Neural progenitor cell (in vitro differentiated cells): ENCODE data around the gene LRRC36. TPM values are rescaled to one million over a fixed set of nuclear protein-coding genes. Genes with fewer than 3 reads are reported as not detected.
A peak's percentile ranks its signal among the peaks of the same experiment; 100 is the strongest.

Source experiments
- DNase-seq: peaks from one replicate; pipeline ENCODE4 v3.0.0-alpha.2; 2016; ENCODE audit warnings: low spot score
- H2AFZ ChIP-seq: fragments of 200-600 bp; sonication (generic); replicated peaks from 2 replicates; pipeline ENCODE4 v1.6.1; 2016; ENCODE audit warnings: antibody characterized with exemption
- H3F3A ChIP-seq: fragments of 200-600 bp; sonication (generic); 2 replicates; pipeline ENCODE4 v1.6.1; 2016; ENCODE audit warnings: antibody characterized with exemption, low read depth
- H3K27ac ChIP-seq: fragments of 200-600 bp; sonication (generic); 2 replicates; pipeline ENCODE4 v1.5.1; 2016; ENCODE audit warnings: mild to moderate bottlenecking
- H3K27me3 ChIP-seq: fragments of 200-600 bp; sonication (generic); 2 replicates; pipeline ENCODE4 v1.6.1; 2016; ENCODE audit warnings: mild to moderate bottlenecking, moderate library complexity
- H3K36me3 ChIP-seq: fragments of 200-600 bp; sonication (generic); 2 replicates; pipeline ENCODE4 v1.5.1; 2016
- H3K4me1 ChIP-seq: fragments of 200-600 bp; sonication (generic); 2 replicates; pipeline ENCODE4 v1.6.1; 2016; ENCODE audit warnings: mixed run types
- H3K4me2 ChIP-seq: fragments of 200-600 bp; sonication (generic); 2 replicates; pipeline ENCODE4 v1.6.1; 2016
- H3K4me3 ChIP-seq: fragments of 200-600 bp; sonication (generic); 2 replicates; pipeline ENCODE4 v1.5.1; 2016
- H3K79me2 ChIP-seq: fragments of 200-600 bp; sonication (generic); 2 replicates; pipeline ENCODE4 v1.6.1; 2016; ENCODE audit warnings: low read depth
- H3K9ac ChIP-seq: fragments of 200-600 bp; sonication (generic); 2 replicates; pipeline ENCODE4 v1.6.1; 2016
- H3K9me3 ChIP-seq: fragments of 200-600 bp; sonication (generic); 2 replicates; pipeline ENCODE4 v1.5.1; 2016; ENCODE audit warnings: low read depth
- H4K20me1 ChIP-seq: fragments of 200-600 bp; sonication (generic); 2 replicates; pipeline ENCODE4 v1.6.1; 2016; ENCODE audit warnings: low read depth
- H3K27ac Mint-ChIP-seq: 3 replicates; pipeline ENCODE4 v1.8.0; 2021; ENCODE audit warnings: mixed read lengths
- H3K27me3 Mint-ChIP-seq: 2 replicates; pipeline ENCODE4 v1.8.0; 2022; ENCODE audit warnings: low read depth, mild to moderate bottlenecking, inconsistent platforms, moderate library complexity, mixed read lengths; ENCODE audit not compliant: insufficient read depth
- H3K36me3 Mint-ChIP-seq: 3 replicates; pipeline ENCODE4 v1.8.0; 2021; ENCODE audit warnings: mixed read lengths
- H3K4me1 Mint-ChIP-seq: 3 replicates; pipeline ENCODE4 v1.8.0; 2021; ENCODE audit warnings: mixed read lengths
- H3K4me3 Mint-ChIP-seq: 3 replicates; pipeline ENCODE4 v1.8.0; 2021; ENCODE audit warnings: mild to moderate bottlenecking, moderate library complexity, mixed read lengths
- H3K9me3 Mint-ChIP-seq: 3 replicates; pipeline ENCODE4 v1.8.0; 2020; ENCODE audit warnings: mixed read lengths
- CTCF ChIP-seq: fragments of 200-600 bp; sonication (generic); IDR thresholded peaks from 2 replicates; pipeline ENCODE4 v1.5.1; 2017; ENCODE audit warnings: antibody characterized with exemption, mild to moderate bottlenecking
- EZH2 ChIP-seq: fragments of 200-600 bp; sonication (generic); IDR thresholded peaks from 2 replicates; pipeline ENCODE4 v1.6.1; 2017; ENCODE audit warnings: antibody characterized with exemption, mild to moderate bottlenecking, moderate library complexity
- EZH2phosphoT487 ChIP-seq: fragments of 200-600 bp; sonication (generic); IDR thresholded peaks from 2 replicates; pipeline ENCODE4 v1.6.1; 2017; ENCODE audit warnings: antibody characterized with exemption
- total RNA-seq: library from RNA; depleted of rRNA; stranded (reverse); fragments of >200 nt; gene quantifications from 2 replicates; pipeline ENCODE4 v1.2.3, GENCODE V29; 2015; ENCODE audit warnings: low replicate concordance

The LRRC36 gene
- total RNA-seq, 1 donor from 2014 or later = not detected

GRCh38 chr16:67281536-67282446 is 44.8 kb upstream of the LRRC36 start:
- no peak overlapping the region for H3K27ac Mint-ChIP-seq
- no peak overlapping the region for H3K4me3 Mint-ChIP-seq
- no peak overlapping the region for H3K4me2 ChIP-seq
- peaks cover 23% of the 10 kb centered on the region for H3K27me3 Mint-ChIP-seq
- TF ChIP-seq CTCF (no peak), EZH2phosphoT487 (no peak), EZH2 (no peak)
- no peaks in the 10 kb centered on the region for H3K9me3 Mint-ChIP-seq
- H4K20me1 ChIP-seq = no peaks in the 10 kb centered on the region
- H3K36me3 Mint-ChIP-seq = no peaks in the 10 kb centered on the region
- no peaks in the 10 kb centered on the region for H3K4me1 ChIP-seq
- H3K4me1 Mint-ChIP-seq = no peaks in the 10 kb centered on the region
- no peaks in the 10 kb centered on the region for H3F3A ChIP-seq
- no peak overlapping the region for H2AFZ ChIP-seq
- H3K36me3 ChIP-seq = no peaks in the 10 kb centered on the region
- no peak overlapping the region for H3K9ac ChIP-seq
- H3K27ac ChIP-seq = no peak overlapping the region
- DNase-seq = no peak
- no peak overlapping the region for H3K4me3 ChIP-seq
- peaks cover 23% of the 10 kb centered on the region for H3K27me3 ChIP-seq
- H3K79me2 ChIP-seq = no peaks in the 10 kb centered on the region
- no peaks in the 10 kb centered on the region for H3K9me3 ChIP-seq

GRCh38 chr16:67282447-67282805 is 44.2 kb upstream of the LRRC36 start:
- peaks cover 23% of the 10 kb centered on the region for H3K27me3 ChIP-seq
- no peaks in the 10 kb centered on the region for H3K4me1 Mint-ChIP-seq
- H3F3A ChIP-seq = no peaks in the 10 kb centered on the region
- H3K79me2 ChIP-seq = no peaks in the 10 kb centered on the region
- H3K4me2 ChIP-seq = no peak overlapping the region
- peaks cover 19% of the 10 kb centered on the region for H3K27me3 Mint-ChIP-seq
- H3K27ac Mint-ChIP-seq = no peak overlapping the region
- no peaks in the 10 kb centered on the region for H3K36me3 ChIP-seq
- no peak overlapping the region for H2AFZ ChIP-seq
- no peak overlapping the region for H3K9ac ChIP-seq
- H3K9me3 Mint-ChIP-seq = no peaks in the 10 kb centered on the region
- H3K4me3 ChIP-seq = no peak overlapping the region
- H3K27ac ChIP-seq = no peak overlapping the region
- H3K4me1 ChIP-seq = no peaks in the 10 kb centered on the region
- DNase-seq = no peak
- H4K20me1 ChIP-seq = no peaks in the 10 kb centered on the region
- TF ChIP-seq CTCF = no peak
- no peaks in the 10 kb centered on the region for H3K36me3 Mint-ChIP-seq
- H3K4me3 Mint-ChIP-seq = no peak overlapping the region
- H3K9me3 ChIP-seq = no peaks in the 10 kb centered on the region

GRCh38 chr16:67283039-67283825 is 43.4 kb upstream of the LRRC36 start:
- H3K4me2 ChIP-seq = no peak overlapping the region
- no peak overlapping the region for H2AFZ ChIP-seq
- no peak for DNase-seq
- H3K9me3 Mint-ChIP-seq = no peaks in the 10 kb centered on the region
- H3F3A ChIP-seq = no peaks in the 10 kb centered on the region
- H3K9me3 ChIP-seq = no peaks in the 10 kb centered on the region
- no peaks in the 10 kb centered on the region for H3K36me3 Mint-ChIP-seq
- H3K4me3 ChIP-seq = no peak overlapping the region
- peak overlapping the region; percentile 67 for H3K27ac Mint-ChIP-seq
- no peaks in the 10 kb centered on the region for H3K79me2 ChIP-seq
- TF ChIP-seq EZH2 (no peak), CTCF (no peak), EZH2phosphoT487 (no peak)
- H3K27ac ChIP-seq = no peak overlapping the region
- H3K9ac ChIP-seq = no peak overlapping the region
- H3K27me3 Mint-ChIP-seq = peaks cover 18% of the 10 kb centered on the region
- no peaks in the 10 kb centered on the region for H3K4me1 ChIP-seq
- no peaks in the 10 kb centered on the region for H3K36me3 ChIP-seq
- no peaks in the 10 kb centered on the region for H3K4me1 Mint-ChIP-seq
- no peaks in the 10 kb centered on the region for H4K20me1 ChIP-seq
- peaks cover 21% of the 10 kb centered on the region for H3K27me3 ChIP-seq
- no peak overlapping the region for H3K4me3 Mint-ChIP-seq
